ENCODE measurements around the gene MTHFD2L.

MTHFD2L gene

DNA sequence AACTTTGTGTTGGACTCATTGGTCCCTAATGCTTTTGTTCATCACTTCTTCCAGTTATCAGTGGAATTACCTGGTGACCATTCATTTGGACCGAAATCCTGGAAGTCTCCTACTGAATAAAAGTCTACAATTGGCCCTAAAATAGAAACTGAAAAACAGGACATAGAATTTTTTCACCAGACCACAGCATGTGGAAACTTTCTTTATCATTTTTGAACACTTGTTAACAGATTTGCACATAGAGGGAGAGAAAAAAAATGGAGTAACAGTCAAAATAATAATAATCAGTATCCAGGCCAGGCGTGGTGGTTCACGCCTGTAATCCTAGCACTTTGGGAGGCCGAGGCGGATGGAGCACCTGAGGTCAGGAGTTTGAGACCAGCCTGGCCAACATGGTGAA is 157.5 kb downstream of the MTHFD2L start:
- peaks cover 21% of the 10 kb centered on the region for H3K4me1 ChIP-seq (ENCODE audit: insufficient read depth, poor library complexity, severe bottlenecking)
- no peak overlapping the region for H3K4me3 ChIP-seq (ENCODE audit: severe bottlenecking)
- DNase-seq (ENCODE audit: low spot score), result no peak
- H3K9me3 ChIP-seq (ENCODE audit: severe bottlenecking), result no peaks in the 10 kb centered on the region
- ATAC-seq (ENCODE audit: low read depth), result no peak
- peaks cover 63% of the 10 kb centered on the region for H3K36me3 ChIP-seq (ENCODE audit: low read depth)
- TF ChIP-seq, protein P1, sequence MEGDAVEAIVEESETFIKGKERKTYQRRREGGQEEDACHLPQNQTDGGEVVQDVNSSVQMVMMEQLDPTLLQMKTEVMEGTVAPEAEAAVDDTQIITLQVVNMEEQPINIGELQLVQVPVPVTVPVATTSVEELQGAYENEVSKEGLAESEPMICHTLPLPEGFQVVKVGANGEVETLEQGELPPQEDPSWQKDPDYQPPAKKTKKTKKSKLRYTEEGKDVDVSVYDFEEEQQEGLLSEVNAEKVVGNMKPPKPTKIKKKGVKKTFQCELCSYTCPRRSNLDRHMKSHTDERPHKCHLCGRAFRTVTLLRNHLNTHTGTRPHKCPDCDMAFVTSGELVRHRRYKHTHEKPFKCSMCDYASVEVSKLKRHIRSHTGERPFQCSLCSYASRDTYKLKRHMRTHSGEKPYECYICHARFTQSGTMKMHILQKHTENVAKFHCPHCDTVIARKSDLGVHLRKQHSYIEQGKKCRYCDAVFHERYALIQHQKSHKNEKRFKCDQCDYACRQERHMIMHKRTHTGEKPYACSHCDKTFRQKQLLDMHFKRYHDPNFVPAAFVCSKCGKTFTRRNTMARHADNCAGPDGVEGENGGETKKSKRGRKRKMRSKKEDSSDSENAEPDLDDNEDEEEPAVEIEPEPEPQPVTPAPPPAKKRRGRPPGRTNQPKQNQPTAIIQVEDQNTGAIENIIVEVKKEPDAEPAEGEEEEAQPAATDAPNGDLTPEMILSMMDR (IDR thresholded peaks at IDR 0.05; ENCODE audit: poor library complexity, severe bottlenecking), result no peak
- H3K27ac ChIP-seq (ENCODE audit: poor library complexity, severe bottlenecking), result no peak overlapping the region
- H3K27me3 ChIP-seq (ENCODE audit: insufficient read depth, poor library complexity, severe bottlenecking), result no peaks in the 10 kb centered on the region

DNA sequence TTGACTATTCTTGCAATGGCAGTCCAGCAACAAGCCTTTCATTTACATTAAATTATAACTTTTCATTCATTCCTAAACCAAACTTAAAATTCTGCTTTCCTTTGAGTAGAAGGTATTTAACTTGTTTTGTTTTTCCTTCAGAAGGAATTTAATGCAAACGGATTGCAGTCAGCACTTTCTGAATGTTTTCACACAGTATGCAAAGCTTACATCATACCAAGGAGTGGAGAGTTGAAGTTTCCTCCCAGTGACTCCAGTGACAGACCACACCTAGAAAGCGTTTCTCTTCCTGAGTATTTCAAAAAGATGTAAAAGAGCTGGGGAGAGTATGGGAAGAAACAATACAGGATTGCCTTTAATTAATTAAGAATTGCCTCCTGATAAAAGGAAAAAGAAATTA is 158.5 kb downstream of the MTHFD2L start:
- DNase-seq (ENCODE audit: low spot score), result no peak
- H3K27me3 ChIP-seq (ENCODE audit: insufficient read depth, poor library complexity, severe bottlenecking), result no peaks in the 10 kb centered on the region
- H3K27ac ChIP-seq (ENCODE audit: poor library complexity, severe bottlenecking), result no peak overlapping the region
- no peaks in the 10 kb centered on the region for H3K9me3 ChIP-seq (ENCODE audit: severe bottlenecking)
- peaks cover 19% of the 10 kb centered on the region for H3K4me1 ChIP-seq (ENCODE audit: insufficient read depth, poor library complexity, severe bottlenecking)
- ATAC-seq (ENCODE audit: low read depth), result no peak
- TF ChIP-seq, protein P1 (IDR thresholded peaks at IDR 0.05; ENCODE audit: poor library complexity, severe bottlenecking), result no peak
- H3K36me3 ChIP-seq (ENCODE audit: low read depth), result peaks cover 54% of the 10 kb centered on the region
- H3K4me3 ChIP-seq (ENCODE audit: severe bottlenecking), result no peak overlapping the region

DNA sequence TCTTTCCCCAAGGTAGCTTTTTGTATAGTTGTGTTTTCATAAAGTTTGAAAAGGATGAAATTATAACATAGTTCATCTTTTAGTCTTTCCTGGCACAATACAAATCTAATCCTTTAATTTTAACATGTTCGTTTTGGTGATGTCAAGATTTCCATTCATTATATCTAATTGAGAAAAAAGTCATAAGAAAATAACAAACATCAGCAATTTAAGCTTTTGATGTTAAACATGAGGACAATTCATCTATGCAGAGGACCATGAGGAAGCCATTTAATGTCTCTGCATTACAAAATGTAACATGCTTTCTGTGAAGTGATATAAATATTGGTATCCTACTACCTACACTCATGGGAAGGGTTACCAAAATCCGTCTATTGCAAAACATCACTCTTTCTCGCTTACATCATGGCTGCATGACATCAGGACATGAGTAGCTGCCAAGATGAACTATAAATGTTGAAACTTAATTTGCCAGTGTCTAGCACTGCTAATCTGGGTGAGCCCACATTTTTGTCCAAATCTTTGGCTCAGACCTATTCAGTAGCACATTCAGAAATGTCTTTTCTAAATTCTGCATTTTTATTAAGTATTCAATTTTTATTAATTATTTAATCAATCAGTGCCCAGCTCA is 159.8 kb downstream of the MTHFD2L start:
- Histone ChIP-seq H3K4me3 (ENCODE audit: severe bottlenecking) (no peak overlapping the region), H3K36me3 (ENCODE audit: low read depth) (peaks cover 40% of the 10 kb centered on the region), H3K27ac (ENCODE audit: poor library complexity, severe bottlenecking) (no peak overlapping the region), H3K9me3 (ENCODE audit: severe bottlenecking) (no peaks in the 10 kb centered on the region), H3K27me3 (ENCODE audit: insufficient read depth, poor library complexity, severe bottlenecking) (no peaks in the 10 kb centered on the region), H3K4me1 (ENCODE audit: insufficient read depth, poor library complexity, severe bottlenecking) (peaks cover 15% of the 10 kb centered on the region)
- TF ChIP-seq, protein P1 (IDR thresholded peaks at IDR 0.05; ENCODE audit: poor library complexity, severe bottlenecking), result no peak
- DNase-seq (ENCODE audit: low spot score), result no peak
- no peak for ATAC-seq (ENCODE audit: low read depth)

DNA sequence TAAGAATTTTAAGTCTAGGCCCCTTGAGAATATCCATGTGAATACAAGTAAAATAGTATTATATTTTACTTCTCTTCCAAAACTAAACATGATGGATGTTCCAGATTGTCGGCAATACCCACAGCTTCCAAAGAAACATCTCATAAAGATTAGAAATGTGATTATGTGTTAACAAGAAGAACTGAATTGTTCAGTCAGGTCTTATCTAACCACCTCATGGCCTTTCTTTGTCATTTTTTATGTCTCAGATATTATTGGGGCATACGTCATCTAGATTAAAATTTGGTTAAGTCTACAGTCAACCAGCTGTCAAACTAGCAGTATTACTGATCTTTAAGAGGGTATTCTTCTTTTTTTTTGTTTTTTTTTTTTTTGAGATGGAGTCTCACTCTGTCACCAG is 160.4 kb downstream of the MTHFD2L start:
- no peaks in the 10 kb centered on the region for H3K27me3 ChIP-seq (ENCODE audit: insufficient read depth, poor library complexity, severe bottlenecking)
- H3K4me3 ChIP-seq (ENCODE audit: severe bottlenecking), result no peak overlapping the region
- ATAC-seq (ENCODE audit: low read depth) (no peak), DNase-seq (ENCODE audit: low spot score) (no peak)
- peaks cover 15% of the 10 kb centered on the region for H3K4me1 ChIP-seq (ENCODE audit: insufficient read depth, poor library complexity, severe bottlenecking)
- peaks cover 35% of the 10 kb centered on the region for H3K36me3 ChIP-seq (ENCODE audit: low read depth)
- H3K27ac ChIP-seq (ENCODE audit: poor library complexity, severe bottlenecking), result no peak overlapping the region
- no peaks in the 10 kb centered on the region for H3K9me3 ChIP-seq (ENCODE audit: severe bottlenecking)
- TF ChIP-seq, protein P1 (IDR thresholded peaks at IDR 0.05; ENCODE audit: poor library complexity, severe bottlenecking), result no peak

DNA sequence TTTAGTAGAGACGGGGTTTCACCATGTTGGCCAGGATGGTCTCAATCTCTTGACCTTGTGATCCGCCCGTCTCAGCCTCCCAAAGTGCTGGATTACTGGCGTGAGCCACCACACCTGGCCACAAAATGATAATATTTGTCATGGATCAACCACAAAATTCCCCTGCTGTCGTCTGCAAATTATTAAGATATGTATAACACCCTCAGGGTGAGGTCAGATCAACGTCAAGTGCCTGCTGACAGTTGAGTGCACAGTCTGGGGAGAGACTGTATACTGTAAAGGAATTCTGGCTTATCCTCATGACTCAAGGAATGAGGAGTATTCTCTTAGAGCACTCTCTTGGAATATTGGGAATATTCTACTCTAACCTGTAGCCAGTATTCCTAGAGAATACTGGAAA is 161.6 kb downstream of the MTHFD2L start:
- ATAC-seq (ENCODE audit: low read depth), result peak; percentile 26; the same call in 2 of the 3 replicates

More for the DNA sequence above, 161.6 kb downstream of the MTHFD2L start:
- peaks cover 15% of the 10 kb centered on the region for H3K4me1 ChIP-seq (ENCODE audit: insufficient read depth, poor library complexity, severe bottlenecking)
- H3K4me3 ChIP-seq (ENCODE audit: severe bottlenecking), result no peak overlapping the region
- peak overlapping the region; percentile 33 for H3K27ac ChIP-seq (ENCODE audit: poor library complexity, severe bottlenecking)
- TF ChIP-seq, protein P1 (IDR thresholded peaks at IDR 0.05; ENCODE audit: poor library complexity, severe bottlenecking), result no peak
- H3K9me3 ChIP-seq (ENCODE audit: severe bottlenecking), result no peaks in the 10 kb centered on the region
- no peak for DNase-seq (ENCODE audit: low spot score)
- H3K27me3 ChIP-seq (ENCODE audit: insufficient read depth, poor library complexity, severe bottlenecking), result no peaks in the 10 kb centered on the region
- H3K36me3 ChIP-seq (ENCODE audit: low read depth), result peaks cover 26% of the 10 kb centered on the region
